Small intestine (tissue), 7 donors: ENCODE data around the gene THSD4. TPM values are rescaled to one million over a fixed set of nuclear protein-coding genes. Genes with fewer than 3 reads are reported as not detected.

Source experiments
- DNase-seq, 2 donors: peaks; one replicate each; pipeline versions ENCODE4 v3.0.0 to v3.0.0-alpha.2; 2013
- FAIRE-seq: peaks from 2 replicates; lab custom pipeline; 2012; peaks lifted over from hg19 to GRCh38; lab: Jason Lieb, UNC
- H3K27ac ChIP-seq, 3 donors: one replicate each; pipeline ENCODE4 v1.5.1; 2013; ENCODE audit warnings: low read length in 2 of 3, mild to moderate bottlenecking in 2 of 3, control low read depth in 1 of 3, inconsistent platforms in 1 of 3, low read depth in 1 of 3, moderate library complexity in 1 of 3
- H3K27me3 ChIP-seq, 3 donors: one replicate each; pipeline ENCODE4 v1.6.1; 2013; ENCODE audit warnings: low read length in 3 of 3, inconsistent platforms in 1 of 3; ENCODE audit not compliant: control insufficient read depth in 3 of 3, insufficient read depth in 3 of 3
- H3K36me3 ChIP-seq, 3 donors: one replicate each; pipeline ENCODE4 v1.6.1; 2013; ENCODE audit warnings: low read length in 3 of 3, inconsistent platforms in 1 of 3, low read depth in 1 of 3, mild to moderate bottlenecking in 1 of 3, moderate library complexity in 1 of 3; ENCODE audit not compliant: control insufficient read depth in 3 of 3, insufficient read depth in 2 of 3
- H3K4me1 ChIP-seq, 3 donors: one replicate each; pipeline ENCODE4 v1.6.1; 2013; ENCODE audit warnings: low read length in 2 of 3, inconsistent platforms in 1 of 3, low read depth in 1 of 3, mild to moderate bottlenecking in 1 of 3, moderate library complexity in 1 of 3; ENCODE audit not compliant: control insufficient read depth in 3 of 3, insufficient read depth in 2 of 3
- H3K4me3 ChIP-seq, 3 donors: one replicate each; pipeline ENCODE4 v1.5.1; 2013; ENCODE audit warnings: low read length in 3 of 3, control low read depth in 1 of 3, inconsistent platforms in 1 of 3, low read depth in 1 of 3, mild to moderate bottlenecking in 1 of 3, moderate library complexity in 1 of 3
- H3K9me3 ChIP-seq, 2 donors: one replicate each; pipeline ENCODE4 v1.6.1; 2013; ENCODE audit warnings: low read depth in 1 of 2, low read length in 1 of 2; ENCODE audit not compliant: control insufficient read depth in 2 of 2, insufficient read depth in 1 of 2
- WGBS, 3 donors: extraction: QIAGEN DNeasy Blood & Tissue Kit; methylation state at CpG; one replicate each; pipeline ENCODE4 v1.1.7; 2013; 5-methylcytosine and 5-hydroxymethylcytosine counted together
- polyA plus RNA-seq, 4 donors: library from polyadenylated mRNA; stranded (reverse) in 3 of 4; unstranded in 1 of 4; fragments of 200-250 nt in 3 of 4; fragments of 120-200 nt in 1 of 4; gene quantifications; one replicate each; pipeline versions ENCODE4 v1.2.1 to v1.2.3, GENCODE V29; 2013
- donor health status: healthy with polysubstance abuse.
- donor health status: control.
- donor health status: control.
- donor health status: Bipolar disorder and iron deficiency.
- donor health status: healthy.

THSD4 gene
- polyA plus RNA-seq, 4 donors, result 3.6 to 14.4 (median 9.7) TPM

GRCh38 chr15:71139241-71139640 is 24.0 kb downstream of the THSD4 start:
- H3K4me3 ChIP-seq, result no peak overlapping the region
- H3K9me3 ChIP-seq, result no peaks in the 10 kb centered on the region
- no peaks in the 10 kb centered on the region for H3K36me3 ChIP-seq
- FAIRE-seq (no peak), DNase-seq (no peak)
- H3K27me3 ChIP-seq, result no peaks in the 10 kb centered on the region
- H3K27ac ChIP-seq, result no peak overlapping the region
- peaks cover 0 to 7% (median 0%) of the 10 kb centered on the region in 3 donors for H3K4me1 ChIP-seq
- 77 to 91% (median 86%) methylated on average over 1 of the region's 1 CpG for WGBS, 3 donors

DNA sequence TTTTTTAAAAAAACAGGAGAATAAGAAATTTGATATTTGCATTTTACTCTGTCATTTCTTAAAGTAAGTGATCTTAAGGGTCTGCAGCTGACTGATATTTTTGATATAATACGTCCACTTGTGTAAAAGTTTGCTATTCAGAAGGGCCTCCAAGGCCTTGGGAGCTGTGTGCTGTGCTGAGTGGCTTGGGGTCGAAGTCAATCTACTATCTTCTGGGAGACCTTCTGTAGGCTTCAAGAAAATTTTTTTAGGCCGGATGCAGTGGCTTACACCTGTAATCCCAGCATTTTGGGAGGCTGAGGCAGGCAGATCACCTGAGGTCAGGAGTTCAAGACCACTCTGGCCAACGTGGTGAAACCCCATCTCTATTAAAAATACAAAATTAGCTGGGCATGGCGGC is 26.3 kb downstream of the THSD4 start:
- Histone ChIP-seq H3K27ac (no peak overlapping the region), H3K4me3 (no peak overlapping the region), H3K27me3 (no peaks in the 10 kb centered on the region), H3K4me1 (peaks cover 0 to 7% (median 0%) of the 10 kb centered on the region in 3 donors), H3K36me3 (no peaks in the 10 kb centered on the region), H3K9me3 (no peaks in the 10 kb centered on the region)
- FAIRE-seq (no peak), DNase-seq (no peak)
- 77 to 92% (median 84%) methylated on average over 5 of the region's 5 CpGs for WGBS, 3 donors

DNA sequence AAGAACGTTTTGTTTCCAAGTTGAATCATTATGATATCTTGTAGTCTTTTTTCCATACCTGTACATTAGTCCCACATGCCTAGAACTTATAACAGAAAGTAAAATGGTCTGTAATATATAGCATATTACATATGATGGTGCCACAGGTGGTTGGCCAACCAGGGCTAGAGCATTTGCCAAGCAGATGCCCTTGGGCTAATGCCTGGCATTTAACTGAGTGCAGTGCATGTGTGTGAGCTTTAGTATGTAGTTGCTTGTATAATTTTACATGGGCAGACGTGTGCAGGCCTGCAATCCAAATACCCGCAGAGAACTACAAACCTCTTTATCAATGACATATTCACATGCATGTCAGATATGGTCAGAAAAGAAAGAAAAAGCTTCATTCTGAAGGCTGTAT is 27.5 kb downstream of the THSD4 start:
- H3K36me3 ChIP-seq, result no peaks in the 10 kb centered on the region
- no peak overlapping the region for H3K4me3 ChIP-seq
- no peak for FAIRE-seq
- H3K9me3 ChIP-seq, result no peaks in the 10 kb centered on the region
- no peaks in the 10 kb centered on the region for H3K27me3 ChIP-seq
- no peak overlapping the region for H3K27ac ChIP-seq
- peaks cover 0 to 7% (median 0%) of the 10 kb centered on the region in 3 donors for H3K4me1 ChIP-seq
- WGBS, 3 donors, result 79 to 88% (median 84%) methylated on average over 3 of the region's 3 CpGs
- no peak for DNase-seq

- peak; percentile 8 to 25 for DNase-seq
- no peaks in the 10 kb centered on the region for H3K36me3 ChIP-seq
Measured at GRCh38 chr15:71143373-71144310, 28.4 kb downstream of the THSD4 start.

GRCh38 chr15:71145648-71146047 is 30.4 kb downstream of the THSD4 start:
- Histone ChIP-seq H3K4me1 (peaks cover 0 to 7% (median 0%) of the 10 kb centered on the region in 3 donors), H3K36me3 (no peaks in the 10 kb centered on the region), H3K27ac (no peak overlapping the region), H3K4me3 (no peak overlapping the region), H3K27me3 (no peaks in the 10 kb centered on the region), H3K9me3 (no peaks in the 10 kb centered on the region)
- 76 to 90% (median 79%) methylated on average over 2 of the region's 2 CpGs for WGBS, 3 donors
- no peak for FAIRE-seq
- DNase-seq, result no peak

More at GRCh38 chr15:71143373-71144310, 28.4 kb downstream of the THSD4 start:
- Histone ChIP-seq H3K4me3 (no peak overlapping the region), H3K27ac (no peak overlapping the region), H3K4me1 (peaks cover 0 to 7% (median 0%) of the 10 kb centered on the region in 3 donors), H3K27me3 (no peaks in the 10 kb centered on the region), H3K9me3 (no peaks in the 10 kb centered on the region)
- 73 to 77% (median 73%) methylated on average over 10 of the region's 10 CpGs for WGBS, 3 donors
- no peak for FAIRE-seq

GRCh38 chr15:71146580-71146982 is 31.3 kb downstream of the THSD4 start:
- Histone ChIP-seq H3K4me3 (no peak overlapping the region), H3K9me3 (no peaks in the 10 kb centered on the region), H3K36me3 (no peaks in the 10 kb centered on the region), H3K4me1 (peaks cover 0 to 7% (median 0%) of the 10 kb centered on the region in 3 donors), H3K27me3 (no peaks in the 10 kb centered on the region), H3K27ac (no peak overlapping the region)
- WGBS, 3 donors, result 56 to 76% (median 67%) methylated on average over 4 of the region's 4 CpGs
- DNase-seq (peak in 1 of 2 donors; percentile 67), FAIRE-seq (no peak)

DNA sequence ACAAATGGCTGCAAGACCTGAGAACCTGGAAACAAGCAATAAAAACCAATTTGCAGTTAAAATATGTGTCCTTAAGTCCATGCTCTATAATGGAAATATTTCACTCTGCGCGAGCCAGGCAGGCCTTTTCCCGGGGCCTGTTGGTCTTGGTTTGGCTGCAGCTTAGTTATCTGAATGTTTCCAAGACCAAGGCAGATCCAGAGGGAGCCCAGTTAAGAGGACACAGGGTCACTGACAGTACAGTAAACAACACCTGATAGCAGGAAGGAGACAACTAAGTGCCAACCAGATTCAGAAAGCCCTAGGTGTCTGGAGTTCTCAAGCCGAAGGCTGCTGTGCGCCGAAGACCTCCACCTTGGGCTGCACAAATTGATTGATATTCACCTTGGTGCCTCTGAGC is 32.8 kb downstream of the THSD4 start:
- peaks cover 0 to 7% (median 0%) of the 10 kb centered on the region in 3 donors for H3K4me1 ChIP-seq
- FAIRE-seq (no peak), DNase-seq (no peak)
- no peaks in the 10 kb centered on the region for H3K36me3 ChIP-seq
- no peak overlapping the region for H3K27ac ChIP-seq
- H3K27me3 ChIP-seq, result no peaks in the 10 kb centered on the region
- 92 to 98% (median 95%) methylated on average over 6 of the region's 6 CpGs for WGBS, 3 donors
- H3K9me3 ChIP-seq, result no peaks in the 10 kb centered on the region
- no peak overlapping the region for H3K4me3 ChIP-seq

- Histone ChIP-seq H3K4me1 (no peaks in the 10 kb centered on the region), H3K27ac (no peak overlapping the region), H3K36me3 (no peaks in the 10 kb centered on the region), H3K4me3 (no peak overlapping the region), H3K9me3 (no peaks in the 10 kb centered on the region), H3K27me3 (no peaks in the 10 kb centered on the region)
- DNase-seq, result no peak
- WGBS, 3 donors, result 64 to 68% (median 66%) methylated on average over 7 of the region's 7 CpGs
- no peak for FAIRE-seq
Measured at GRCh38 chr15:71149646-71150557, 34.6 kb downstream of the THSD4 start.
